ENCODE results near the gene MIOX. TPM values are rescaled to one million over a fixed set of nuclear protein-coding genes. Genes with fewer than 3 reads are reported as not detected.

The MIOX gene
- total RNA-seq, 4 donors from 2014 or later = not detected

DNA sequence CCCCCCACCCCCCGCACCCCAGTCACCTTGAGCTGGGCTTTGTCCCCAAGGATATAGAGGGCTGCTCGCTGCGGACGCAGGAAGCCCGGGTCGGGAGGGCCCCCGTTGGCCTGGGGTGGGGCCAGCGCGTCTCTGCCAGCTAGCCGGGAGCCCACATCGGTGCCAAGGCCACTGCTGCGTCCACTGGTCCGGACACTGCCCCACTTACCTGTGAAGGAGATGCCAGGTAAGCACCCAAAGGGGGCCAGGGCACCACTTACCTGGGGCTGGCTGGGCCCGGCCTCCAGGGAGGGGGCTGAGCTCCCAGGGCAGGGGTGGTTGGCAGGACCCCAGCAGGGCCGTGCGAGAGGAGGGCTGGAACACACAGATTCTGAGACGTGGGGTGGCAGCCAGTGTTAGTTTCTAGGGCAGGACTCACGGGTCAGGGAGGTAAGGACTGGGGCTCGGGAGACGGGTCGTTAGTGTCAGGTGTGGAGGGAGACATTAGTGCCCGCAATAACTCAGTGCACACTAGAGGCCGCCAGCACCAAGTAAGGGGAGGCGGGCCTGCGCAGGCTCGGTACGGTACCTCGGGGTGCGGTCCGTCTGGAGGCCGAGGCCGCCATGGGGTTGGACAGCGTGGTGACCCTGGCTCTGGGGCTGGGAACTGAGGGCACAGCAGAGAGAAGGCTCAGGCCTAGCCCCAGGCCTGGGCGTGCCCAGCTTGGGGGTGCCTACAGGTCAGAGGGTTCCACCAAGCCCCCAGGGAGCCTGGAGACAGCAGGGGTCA is 30.0 kb upstream of the MIOX start:
- DNase-seq (ENCODE audit: low spot score) (no peak), ATAC-seq (ENCODE audit: low FRiP score) (no peak)

DNA sequence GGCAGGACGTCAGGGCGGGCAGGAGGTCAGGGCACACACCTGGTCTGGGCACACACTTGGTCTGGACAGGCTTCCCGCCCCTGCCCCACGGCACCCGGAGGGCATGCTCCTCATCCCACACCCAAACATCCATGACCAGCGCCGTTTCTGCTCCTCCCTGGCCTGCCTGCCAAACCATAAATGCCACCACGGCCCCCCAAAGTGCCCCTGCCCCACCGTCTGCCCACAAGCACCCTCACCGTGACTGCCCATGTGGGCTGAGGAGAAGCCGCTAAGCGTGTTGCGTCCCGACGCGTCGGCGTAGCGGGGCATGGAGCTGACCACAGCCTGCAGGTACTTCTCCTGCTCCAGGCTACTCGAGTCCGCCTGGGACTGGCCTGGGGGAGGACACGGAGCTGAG is 27.6 kb upstream of the MIOX start:
- TF ChIP-seq, protein P1, sequence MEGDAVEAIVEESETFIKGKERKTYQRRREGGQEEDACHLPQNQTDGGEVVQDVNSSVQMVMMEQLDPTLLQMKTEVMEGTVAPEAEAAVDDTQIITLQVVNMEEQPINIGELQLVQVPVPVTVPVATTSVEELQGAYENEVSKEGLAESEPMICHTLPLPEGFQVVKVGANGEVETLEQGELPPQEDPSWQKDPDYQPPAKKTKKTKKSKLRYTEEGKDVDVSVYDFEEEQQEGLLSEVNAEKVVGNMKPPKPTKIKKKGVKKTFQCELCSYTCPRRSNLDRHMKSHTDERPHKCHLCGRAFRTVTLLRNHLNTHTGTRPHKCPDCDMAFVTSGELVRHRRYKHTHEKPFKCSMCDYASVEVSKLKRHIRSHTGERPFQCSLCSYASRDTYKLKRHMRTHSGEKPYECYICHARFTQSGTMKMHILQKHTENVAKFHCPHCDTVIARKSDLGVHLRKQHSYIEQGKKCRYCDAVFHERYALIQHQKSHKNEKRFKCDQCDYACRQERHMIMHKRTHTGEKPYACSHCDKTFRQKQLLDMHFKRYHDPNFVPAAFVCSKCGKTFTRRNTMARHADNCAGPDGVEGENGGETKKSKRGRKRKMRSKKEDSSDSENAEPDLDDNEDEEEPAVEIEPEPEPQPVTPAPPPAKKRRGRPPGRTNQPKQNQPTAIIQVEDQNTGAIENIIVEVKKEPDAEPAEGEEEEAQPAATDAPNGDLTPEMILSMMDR (IDR thresholded peaks at IDR 0.05) = no peak
- DNase-seq (ENCODE audit: low spot score) = no peak
- ATAC-seq (ENCODE audit: low FRiP score) = no peak

More for the DNA sequence above, 30.0 kb upstream of the MIOX start:
- TF ChIP-seq, protein P1 (IDR thresholded peaks at IDR 0.05) = no peak

DNA sequence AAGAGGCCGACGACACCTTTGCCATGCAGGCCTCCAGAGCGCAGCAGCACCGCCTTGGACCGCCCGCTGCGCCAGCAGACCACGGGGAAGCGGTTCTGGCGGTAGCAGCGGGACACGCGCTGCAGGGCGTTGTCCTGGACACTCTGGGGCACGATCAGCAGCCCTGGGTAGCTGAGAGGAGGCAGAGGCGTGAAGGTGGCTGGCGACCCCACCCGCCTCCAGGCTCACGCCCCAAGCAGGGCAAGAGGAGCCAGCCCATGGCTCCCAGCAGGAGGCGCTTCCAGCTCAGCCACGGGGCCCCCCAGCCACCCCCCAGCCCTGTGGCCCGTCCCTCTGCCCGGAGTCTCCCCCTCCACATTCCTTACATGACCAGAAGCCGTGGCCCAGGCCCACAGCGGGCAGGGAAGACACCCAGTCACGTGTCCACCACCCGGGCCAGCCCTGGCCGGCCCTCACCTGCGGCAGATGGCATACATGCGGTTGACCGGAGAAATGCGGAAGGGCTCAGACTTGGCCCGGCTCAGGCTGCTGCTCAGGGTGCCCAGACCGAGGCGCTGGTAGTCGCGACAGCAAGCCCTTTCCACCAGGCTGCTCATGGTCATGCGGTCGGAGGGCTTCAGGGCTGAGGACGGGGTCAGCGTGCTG is 27.0 kb upstream of the MIOX start:
- TF ChIP-seq, protein P1 (IDR thresholded peaks at IDR 0.05) = no peak
- ATAC-seq (ENCODE audit: low FRiP score) (no peak), DNase-seq (ENCODE audit: low spot score) (no peak)

DNA sequence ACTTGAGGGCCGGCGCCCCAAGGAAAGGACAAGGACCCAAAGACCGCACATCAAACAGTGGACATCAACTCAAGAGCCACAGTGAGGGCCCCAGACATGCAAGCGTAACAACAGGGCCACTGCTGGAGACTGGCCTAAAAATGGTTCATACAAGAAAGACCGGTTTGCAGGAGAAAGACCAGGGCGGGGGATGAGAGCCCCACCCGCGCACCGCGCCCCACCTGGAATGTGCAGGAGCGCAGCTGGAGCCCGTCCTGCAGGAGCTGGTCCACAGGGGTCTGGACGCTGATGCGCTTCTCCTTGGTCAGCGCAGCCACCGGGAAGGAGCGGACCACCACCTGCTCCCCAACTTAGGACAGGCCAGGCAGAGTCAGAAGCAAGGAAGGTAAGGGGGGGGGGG is 25.7 kb upstream of the MIOX start:
- TF ChIP-seq, protein P1 (IDR thresholded peaks at IDR 0.05) = no peak
- no peak for DNase-seq (ENCODE audit: low spot score)
- ATAC-seq (ENCODE audit: low FRiP score) = no peak

DNA sequence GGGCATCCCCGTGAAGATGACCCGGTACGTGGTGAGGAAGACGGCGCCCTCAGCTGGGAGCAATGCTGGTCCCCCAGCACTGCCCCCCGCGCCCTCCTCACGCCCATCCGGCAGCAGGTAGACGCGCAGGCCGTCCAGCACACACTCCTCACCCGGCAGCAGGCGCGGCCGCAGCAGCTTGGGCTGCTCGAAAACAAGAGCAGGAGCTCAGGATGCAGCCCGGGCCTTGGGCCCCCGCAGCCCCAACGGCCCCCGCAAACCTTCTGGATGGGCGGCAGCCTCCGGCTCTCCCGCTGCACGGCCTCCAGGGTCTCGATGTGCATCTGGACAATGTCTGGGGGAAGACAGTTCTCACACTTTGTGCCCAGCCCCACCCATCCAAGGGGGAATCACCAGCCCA is 25.1 kb upstream of the MIOX start:
- DNase-seq (ENCODE audit: low spot score) = no peak
- ATAC-seq (ENCODE audit: low FRiP score) = no peak
- TF ChIP-seq, protein P1 (IDR thresholded peaks at IDR 0.05) = no peak

DNA sequence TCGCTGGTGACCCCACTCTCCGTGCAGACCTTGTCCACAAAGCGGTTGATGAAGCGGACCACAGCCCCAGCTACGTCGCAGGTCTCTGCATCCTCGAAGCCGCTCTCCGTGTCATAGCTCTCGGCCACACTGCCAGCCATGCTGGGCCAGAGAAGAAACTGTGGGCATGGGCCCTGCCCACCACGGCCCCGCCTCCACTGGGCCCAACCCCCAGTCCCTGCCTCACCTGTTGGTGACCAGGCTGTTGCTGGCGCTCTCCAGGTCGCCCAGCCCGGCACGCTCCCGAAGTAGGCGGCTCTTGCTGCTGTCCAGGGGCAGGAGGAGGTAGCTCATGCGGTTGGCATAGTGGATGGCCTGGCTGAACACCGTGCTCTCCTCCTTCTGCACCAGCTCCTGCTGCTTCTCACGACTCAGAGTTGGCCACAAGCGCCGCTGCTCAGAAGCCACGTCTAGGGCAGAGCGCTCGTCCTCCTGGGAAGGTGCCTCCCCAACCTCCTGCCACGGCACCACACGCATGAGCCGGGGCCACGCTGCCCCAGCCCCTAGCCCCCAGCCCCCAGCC is 24.6 kb upstream of the MIOX start:
- TF ChIP-seq, protein P1 (IDR thresholded peaks at IDR 0.05) = no peak

More for the DNA sequence above, 24.6 kb upstream of the MIOX start:
- no peak for DNase-seq (ENCODE audit: low spot score)
- ATAC-seq (ENCODE audit: low FRiP score) = no peak

Measured in omental fat pad (tissue), 4 donors.